HG03342 (cell line): Measurements from ENCODE around the gene LIMS2.

Experiments
- ATAC-seq: cut with Tn5 transposase; IDR thresholded peaks from one replicate; pipeline ENCODE4 v1.9.1; 2021; ENCODE audit warnings: mild to moderate bottlenecking, moderate library complexity; ENCODE audit not compliant: unreplicated experiment

Gene LIMS2

GRCh38 chr2:127675331-127676261 lies at the start of gene LIMS2:
TSS of gene LIMS2 (minus strand) at chr2:127675530. CDS start at chr2:127675024, 506 bp downstream.
- ATAC-seq, result no peak

GRCh38 chr2:127722807-127723206 lies 47.5 kb upstream of the LIMS2 start:
- ATAC-seq, result no peak

GRCh38 chr2:127721978-127722355 lies 46.6 kb upstream of the LIMS2 start:
- ATAC-seq, result no peak

GRCh38 chr2:127721311-127721977 lies 46.1 kb upstream of the LIMS2 start:
- no peak for ATAC-seq

GRCh38 chr2:127719301-127720218 lies 44.2 kb upstream of the LIMS2 start:
- ATAC-seq, result no peak

- no peak for ATAC-seq
These were observed 42.9 kb upstream of the LIMS2 start for GRCh38 chr2:127718271-127718670.

GRCh38 chr2:127715778-127716449 lies 40.6 kb upstream of the LIMS2 start:
- ATAC-seq, result no peak

- no peak for ATAC-seq
These were observed 38.2 kb upstream of the LIMS2 start for GRCh38 chr2:127713562-127713961.

- ATAC-seq, result no peak
These were observed 37.7 kb upstream of the LIMS2 start for GRCh38 chr2:127712999-127713398.

GRCh38 chr2:127709336-127709735 lies 34.0 kb upstream of the LIMS2 start:
- ATAC-seq, result no peak

- no peak for ATAC-seq
These were observed 32.7 kb upstream of the LIMS2 start for GRCh38 chr2:127707890-127708648.

GRCh38 chr2:127706215-127706990 lies 31.1 kb upstream of the LIMS2 start:
- ATAC-seq, result no peak

- no peak for ATAC-seq
These were observed 30.2 kb upstream of the LIMS2 start for GRCh38 chr2:127705391-127706065.

GRCh38 chr2:127704641-127705390 lies 29.5 kb upstream of the LIMS2 start:
- ATAC-seq, result no peak

- ATAC-seq, result no peak
These were observed 28.0 kb upstream of the LIMS2 start for GRCh38 chr2:127703282-127703681.

- no peak for ATAC-seq
These were observed 27.2 kb upstream of the LIMS2 start for GRCh38 chr2:127702395-127703009.

- ATAC-seq, result peak; percentile 53
These were observed 26.5 kb upstream of the LIMS2 start for GRCh38 chr2:127701651-127702394.
